HEK293 (cell line): ENCODE data around the gene NMT2.

Experiments used
- BCL11B ChIP-seq: fragments of 450-650 bp; formaldehyde crosslinking; IDR thresholded peaks from 2 replicates; pipeline ENCODE4 v1.5.1; 2016; ENCODE audit warnings: low read depth, missing biosample characterization, missing genetic modification characterization
- ZNF112 ChIP-seq: fragments of 450-650 bp; formaldehyde crosslinking; IDR thresholded peaks from 2 replicates; pipeline ENCODE4 v1.5.0; 2017; ENCODE audit warnings: missing biosample characterization, missing genetic modification characterization
- ZNF707 ChIP-seq: fragments of 450-650 bp; formaldehyde crosslinking; IDR thresholded peaks from 2 replicates; pipeline ENCODE4 v1.5.1; 2016; ENCODE audit warnings: missing biosample characterization, missing genetic modification characterization
- TF ChIP-seq, protein P1 (sequence below): fragments of 450-650 bp; formaldehyde crosslinking; IDR thresholded peaks from 2 replicates; pipeline ENCODE4 v1.5.1; 2016; ENCODE audit warnings: missing biosample characterization, missing genetic modification characterization

DNA sequence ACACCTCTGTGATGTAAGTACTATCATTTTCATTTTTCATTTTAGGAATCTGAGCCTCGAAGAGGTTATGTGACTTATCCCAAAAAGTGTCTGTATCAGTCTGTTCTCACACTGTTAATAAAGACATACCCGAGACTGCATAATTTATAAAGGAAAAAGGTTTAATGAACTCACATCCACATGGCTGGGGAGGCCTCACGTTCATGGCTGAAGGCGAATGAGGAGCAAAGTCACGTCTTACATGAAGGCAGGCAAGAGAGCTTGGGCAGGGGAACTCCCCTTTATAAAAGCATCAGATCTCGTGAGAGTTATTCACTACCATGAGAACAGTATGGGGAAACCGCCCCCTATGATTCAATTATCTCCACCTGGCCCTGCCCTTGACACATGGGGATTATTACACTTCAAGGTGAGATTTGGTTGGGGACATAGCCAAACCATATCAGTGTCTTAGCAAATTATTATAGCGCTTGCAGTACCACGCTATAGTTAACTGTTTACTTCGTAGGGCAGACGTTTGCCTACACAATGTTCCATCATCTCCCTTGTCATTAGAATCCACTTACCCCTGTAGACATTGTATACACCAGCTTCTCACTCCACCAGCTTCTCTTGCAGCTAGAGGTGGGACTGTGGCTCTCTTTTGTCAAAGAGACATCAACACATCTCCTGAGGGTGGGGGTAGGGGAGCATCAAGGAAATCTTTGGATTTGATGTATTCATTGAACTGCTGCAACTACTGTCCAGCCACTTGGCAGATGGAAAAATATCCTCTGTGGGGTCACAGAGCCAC, 15.4 kb upstream of the NMT2 start:
- no peak for TF ChIP-seq ZNF112 (tag by site-specific recombination)
- TF ChIP-seq BCL11B = no peak
- TF ChIP-seq, protein P1, sequence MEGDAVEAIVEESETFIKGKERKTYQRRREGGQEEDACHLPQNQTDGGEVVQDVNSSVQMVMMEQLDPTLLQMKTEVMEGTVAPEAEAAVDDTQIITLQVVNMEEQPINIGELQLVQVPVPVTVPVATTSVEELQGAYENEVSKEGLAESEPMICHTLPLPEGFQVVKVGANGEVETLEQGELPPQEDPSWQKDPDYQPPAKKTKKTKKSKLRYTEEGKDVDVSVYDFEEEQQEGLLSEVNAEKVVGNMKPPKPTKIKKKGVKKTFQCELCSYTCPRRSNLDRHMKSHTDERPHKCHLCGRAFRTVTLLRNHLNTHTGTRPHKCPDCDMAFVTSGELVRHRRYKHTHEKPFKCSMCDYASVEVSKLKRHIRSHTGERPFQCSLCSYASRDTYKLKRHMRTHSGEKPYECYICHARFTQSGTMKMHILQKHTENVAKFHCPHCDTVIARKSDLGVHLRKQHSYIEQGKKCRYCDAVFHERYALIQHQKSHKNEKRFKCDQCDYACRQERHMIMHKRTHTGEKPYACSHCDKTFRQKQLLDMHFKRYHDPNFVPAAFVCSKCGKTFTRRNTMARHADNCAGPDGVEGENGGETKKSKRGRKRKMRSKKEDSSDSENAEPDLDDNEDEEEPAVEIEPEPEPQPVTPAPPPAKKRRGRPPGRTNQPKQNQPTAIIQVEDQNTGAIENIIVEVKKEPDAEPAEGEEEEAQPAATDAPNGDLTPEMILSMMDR = no peak
- no peak for TF ChIP-seq ZNF707
